HUDEP-2 (cell line): ENCODE results near the gene LYRM9.
"Not testable (repeated sequence)": the region's sequence is repeated elsewhere in the genome, so short reads cannot be mapped to it uniquely, and the experiment has no call there.

Experiments used
- DNase-seq, 76 experiments: peaks; one replicate each; lab custom pipeline; 2025; ENCODE audit not compliant: unreplicated experiment in 76 of 76; lab: John Stamatoyannopoulos, UW

The LYRM9 gene

GRCh38 chr17:27907976-27908558 is 14.9 kb upstream of the LYRM9 start:
- DNase-seq, result no peak

GRCh38 chr17:27906623-27907022 is 13.5 kb upstream of the LYRM9 start:
- no peak for DNase-seq

- DNase-seq, result peak in 1 of 76 experiments; percentile 10
These were observed 13.0 kb upstream of the LYRM9 start for GRCh38 chr17:27906226-27906580.

GRCh38 chr17:27905447-27906225 is 12.5 kb upstream of the LYRM9 start:
- no peak for DNase-seq

- no peak for DNase-seq
These were observed 11.6 kb upstream of the LYRM9 start for GRCh38 chr17:27904534-27905446.

- no peak for DNase-seq
These were observed 10.9 kb upstream of the LYRM9 start for GRCh38 chr17:27904114-27904513.

GRCh38 chr17:27899525-27899924 is 6.4 kb upstream of the LYRM9 start:
- no peak for DNase-seq

- DNase-seq, result no peak
These were observed 4.9 kb upstream of the LYRM9 start for GRCh38 chr17:27898096-27898495.

- no peak for DNase-seq
These were observed 3.5 kb upstream of the LYRM9 start for GRCh38 chr17:27896701-27897100.

- DNase-seq, result no peak
These were observed 2.9 kb upstream of the LYRM9 start for GRCh38 chr17:27895940-27896535.

GRCh38 chr17:27895123-27895895 is 2.1 kb upstream of the LYRM9 start:
- DNase-seq, result no peak

GRCh38 chr17:27893841-27894503 is 807 bp upstream of the LYRM9 start:
- DNase-seq, result peak in 2 of 76 experiments; percentile 4 to 7

- DNase-seq, result no peak
These were observed 661 bp downstream of the LYRM9 start for GRCh38 chr17:27892542-27892865.

- no peak for DNase-seq
These were observed 1.3 kb downstream of the LYRM9 start for GRCh38 chr17:27891841-27892240.

GRCh38 chr17:27889711-27890251 is 3.4 kb downstream of the LYRM9 start:
- DNase-seq, result no peak

- no peak for DNase-seq
These were observed 4.2 kb downstream of the LYRM9 start for GRCh38 chr17:27888945-27889344.

GRCh38 chr17:27888067-27888466 is 5.1 kb downstream of the LYRM9 start:
- DNase-seq, result no peak

- DNase-seq, result not testable (repeated sequence)
These were observed 6.7 kb downstream of the LYRM9 start for GRCh38 chr17:27886348-27886906.

- DNase-seq, result no peak
These were observed 10.9 kb downstream of the LYRM9 start for GRCh38 chr17:27882162-27882840.
